GM18498 (cell line): ENCODE data around the gene PKP2.
"Not testable (repeated sequence)": the region's sequence is repeated elsewhere in the genome, so short reads cannot be mapped to it uniquely, and the experiment has no call there.

ENCODE experiments used
- ATAC-seq: cut with Tn5 transposase; IDR thresholded peaks from one replicate; pipeline ENCODE4 v1.9.1; 2021; ENCODE audit warnings: mild to moderate bottlenecking, moderate library complexity; ENCODE audit not compliant: unreplicated experiment

PKP2 gene

GRCh38 chr12:32897281-32897610 is 669 bp upstream of the PKP2 start:
- no peak for ATAC-seq

GRCh38 chr12:32895688-32896431 is 717 bp downstream of the PKP2 start:
- ATAC-seq: no peak

- ATAC-seq: no peak
Measured at GRCh38 chr12:32894566-32894965, 2.0 kb downstream of the PKP2 start.

GRCh38 chr12:32893458-32893857 is 3.1 kb downstream of the PKP2 start:
- ATAC-seq: no peak

GRCh38 chr12:32893043-32893442 is 3.5 kb downstream of the PKP2 start:
- no peak for ATAC-seq

GRCh38 chr12:32892369-32892768 is 4.2 kb downstream of the PKP2 start:
- not testable (repeated sequence) for ATAC-seq

GRCh38 chr12:32891956-32892355 is 4.6 kb downstream of the PKP2 start:
- ATAC-seq: no peak

GRCh38 chr12:32891526-32891925 is 5.1 kb downstream of the PKP2 start:
- no peak for ATAC-seq

- no peak for ATAC-seq
Measured at GRCh38 chr12:32889011-32889760, 7.4 kb downstream of the PKP2 start.

- no peak for ATAC-seq
Measured at GRCh38 chr12:32887058-32887457, 9.5 kb downstream of the PKP2 start.

GRCh38 chr12:32885831-32886230 is 10.7 kb downstream of the PKP2 start:
- ATAC-seq: no peak

- ATAC-seq: no peak
Measured at GRCh38 chr12:32884962-32885361, 11.6 kb downstream of the PKP2 start.

- no peak for ATAC-seq
Measured at GRCh38 chr12:32881702-32882101, 14.9 kb downstream of the PKP2 start.

- ATAC-seq: no peak
Measured at GRCh38 chr12:32881107-32881506, 15.5 kb downstream of the PKP2 start.

GRCh38 chr12:32879066-32879465 is 17.5 kb downstream of the PKP2 start:
- not testable (repeated sequence) for ATAC-seq

GRCh38 chr12:32877601-32878459 is 18.7 kb downstream of the PKP2 start:
- no peak for ATAC-seq

- no peak for ATAC-seq
Measured at GRCh38 chr12:32876004-32876403, 20.6 kb downstream of the PKP2 start.

- ATAC-seq: no peak
Measured at GRCh38 chr12:32874975-32875374, 21.6 kb downstream of the PKP2 start.

- ATAC-seq: no peak
Measured at GRCh38 chr12:32874078-32874477, 22.5 kb downstream of the PKP2 start.

GRCh38 chr12:32872416-32872815 is 24.2 kb downstream of the PKP2 start:
- ATAC-seq: not testable (repeated sequence)

GRCh38 chr12:32870716-32871115 is 25.9 kb downstream of the PKP2 start:
- no peak for ATAC-seq

- ATAC-seq: no peak
Measured at GRCh38 chr12:32868885-32869284, 27.7 kb downstream of the PKP2 start.
